Neuronal stem cell (in vitro differentiated cells): ENCODE results near the gene LOXL1.

Source experiments
- DNase-seq: peaks from one replicate; pipeline ENCODE4 v3.0.0-alpha.2; 2013; ENCODE audit warnings: low spot score
- H2AFZ ChIP-seq: one replicate; pipeline ENCODE4 v1.6.1; 2013; ENCODE audit warnings: mild to moderate bottlenecking, low read length, inconsistent platforms
- H2AK5ac ChIP-seq: 2 replicates; pipeline ENCODE4 v1.6.1; 2013; ENCODE audit warnings: low read depth, mild to moderate bottlenecking, inconsistent platforms, low read length, moderate library complexity, mixed read lengths
- H2BK120ac ChIP-seq: 2 replicates; pipeline ENCODE4 v1.6.1; 2013; ENCODE audit warnings: low read depth, mild to moderate bottlenecking, inconsistent platforms, low read length, moderate library complexity, mixed read lengths
- H2BK12ac ChIP-seq: one replicate; pipeline ENCODE4 v1.6.1; 2013; ENCODE audit warnings: low read length, inconsistent platforms
- H2BK15ac ChIP-seq: 2 replicates; pipeline ENCODE4 v1.6.1; 2013; ENCODE audit warnings: mild to moderate bottlenecking, low read length, inconsistent platforms, mixed read lengths
- H2BK5ac ChIP-seq: one replicate; pipeline ENCODE4 v1.6.1; 2013; ENCODE audit warnings: inconsistent platforms, mild to moderate bottlenecking, low read length, moderate library complexity
- H3K14ac ChIP-seq: one replicate; pipeline ENCODE4 v1.6.1; 2013; ENCODE audit warnings: low read length, inconsistent platforms
- H3K18ac ChIP-seq: 2 replicates; pipeline ENCODE4 v1.6.1; 2013; ENCODE audit warnings: low read length, inconsistent platforms
- H3K23ac ChIP-seq: 2 replicates; pipeline ENCODE4 v1.6.1; 2013; ENCODE audit warnings: low read depth, mild to moderate bottlenecking, mixed read lengths, low read length, inconsistent platforms; ENCODE audit not compliant: poor library complexity
- H3K27ac ChIP-seq: replicated peaks from 3 replicates; pipeline ENCODE4 v1.5.1; 2013; ENCODE audit warnings: low read length, inconsistent platforms
- H3K27me3 ChIP-seq, 3 experiments: 2 replicates each; pipeline ENCODE4 v1.6.1; 2013; ENCODE audit warnings: low read length in 3 of 3, mild to moderate bottlenecking in 2 of 3, inconsistent platforms in 1 of 3, low read depth in 1 of 3, mixed read lengths in 1 of 3, moderate library complexity in 1 of 3; ENCODE audit not compliant: control insufficient read depth in 3 of 3, insufficient read depth in 3 of 3
- H3K36me3 ChIP-seq, 2 donors: replicated peaks in 1 of 2; 2 replicates each; pipeline ENCODE4 v1.6.1; 2013; ENCODE audit warnings: low read length in 2 of 2; ENCODE audit not compliant: control insufficient read depth in 2 of 2, insufficient read depth in 2 of 2
- H3K4ac ChIP-seq: 2 replicates; pipeline ENCODE4 v1.6.1; 2013; ENCODE audit warnings: inconsistent platforms, mild to moderate bottlenecking, low read length, moderate library complexity
- H3K4me1 ChIP-seq, 2 donors: 1 replicate in 1 of 2; 2 replicates in 1 of 2; pipeline ENCODE4 v1.6.1; 2013; ENCODE audit warnings: low read length in 2 of 2, low read depth in 1 of 2; ENCODE audit not compliant: control insufficient read depth in 2 of 2, insufficient read depth in 1 of 2
- H3K4me2 ChIP-seq: one replicate; pipeline ENCODE4 v1.6.1; 2013; ENCODE audit warnings: mild to moderate bottlenecking, low read length, inconsistent platforms; ENCODE audit not compliant: insufficient read depth, poor library complexity, severe bottlenecking
- H3K4me3 ChIP-seq, 2 donors: 2 replicates each; pipeline ENCODE4 v1.5.1; 2013; ENCODE audit warnings: low read length in 2 of 2, mild to moderate bottlenecking in 2 of 2, inconsistent platforms in 1 of 2, moderate library complexity in 1 of 2
- H3K79me1 ChIP-seq: one replicate; pipeline ENCODE4 v1.6.1; 2013; ENCODE audit warnings: low read depth, mild to moderate bottlenecking, inconsistent platforms, low read length, moderate library complexity
- H3K9ac ChIP-seq: one replicate; pipeline ENCODE4 v1.6.1; 2013; ENCODE audit warnings: mild to moderate bottlenecking, low read depth, low read length, inconsistent platforms; ENCODE audit not compliant: poor library complexity
- H3K9me3 ChIP-seq, 2 donors: replicated peaks in 1 of 2; 2 replicates each; pipeline versions ENCODE3 to v1.6.1; 2013; ENCODE audit warnings: low read length in 2 of 2, mild to moderate bottlenecking in 2 of 2, inconsistent platforms in 1 of 2, low read depth in 1 of 2, mixed read lengths in 1 of 2, moderate library complexity in 1 of 2; ENCODE audit not compliant: control insufficient read depth in 2 of 2, insufficient read depth in 1 of 2
- H4K8ac ChIP-seq: one replicate; pipeline ENCODE4 v1.6.1; 2013; ENCODE audit warnings: low read depth, mild to moderate bottlenecking, inconsistent platforms, low read length, moderate library complexity
- H4K91ac ChIP-seq: one replicate; pipeline ENCODE4 v1.6.1; 2013; ENCODE audit warnings: low read length, low read depth, mild to moderate bottlenecking, inconsistent platforms; ENCODE audit not compliant: poor library complexity
- WGBS, 2 donors: extraction: QIAGEN DNeasy Blood & Tissue Kit; methylation state at CpG; one replicate each; pipeline ENCODE4 v1.1.7; 2013; ENCODE audit warnings: missing lambda C conversion rate in 2 of 2, mixed read lengths in 1 of 2; ENCODE audit not compliant: insufficient read length in 2 of 2, insufficient replicate concordance in 1 of 2; ENCODE audit errors: extremely low coverage in 2 of 2; 5-methylcytosine and 5-hydroxymethylcytosine counted together

The LOXL1 gene

DNA sequence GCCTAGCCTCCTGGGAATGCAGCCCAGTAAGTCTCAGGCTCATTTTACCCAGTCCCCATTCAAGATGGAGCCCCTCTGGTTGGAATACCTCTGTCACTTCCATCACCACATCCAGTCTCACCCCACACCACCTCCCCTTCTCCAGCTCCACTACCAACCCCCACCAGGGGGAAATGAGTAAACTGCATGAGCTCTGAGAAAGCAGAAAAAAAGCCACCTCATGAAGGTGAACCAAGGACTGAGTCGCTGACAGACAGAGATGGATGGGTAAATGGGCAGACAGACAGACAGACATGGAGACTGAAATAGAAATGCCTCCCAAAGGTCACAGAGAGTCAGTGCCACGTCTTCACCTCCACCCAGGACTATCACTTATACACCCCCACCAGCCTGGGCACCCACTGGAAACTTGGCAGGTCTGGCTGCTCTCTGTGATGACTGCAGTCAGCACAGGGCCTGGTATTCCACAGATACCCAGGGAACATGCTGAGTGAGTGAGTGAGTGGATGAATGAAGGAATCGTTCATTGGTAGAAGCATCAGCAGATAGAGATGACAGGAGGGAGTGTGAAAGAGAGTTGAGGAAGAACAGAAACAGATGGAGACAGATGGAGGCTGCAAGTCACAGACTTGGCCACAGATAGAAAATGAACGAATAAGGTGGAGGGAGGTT, 4.9 kb upstream of the LOXL1 start:
- no peak for DNase-seq
- H2BK12ac ChIP-seq, result no peak overlapping the region
- H2BK15ac ChIP-seq, result no peak overlapping the region
- H3K4me3 ChIP-seq, result no peak overlapping the region
- H3K4ac ChIP-seq, result peak overlapping the region; percentile 39
- H2AFZ ChIP-seq, result peak overlapping the region; percentile 94
- peaks cover 3 to 6% of the 10 kb centered on the region in 2 donors for H3K9me3 ChIP-seq
- peaks cover 35 to 37% of the 10 kb centered on the region in 2 donors for H3K4me1 ChIP-seq
- no peak overlapping the region for H3K18ac ChIP-seq
- no peaks in the 10 kb centered on the region for H3K36me3 ChIP-seq
- no peak overlapping the region for H2BK5ac ChIP-seq
- no peak overlapping the region for H3K14ac ChIP-seq
- no peak overlapping the region for H2AK5ac ChIP-seq
- H3K79me1 ChIP-seq, result peaks cover 3% of the 10 kb centered on the region
- H3K27me3 ChIP-seq, result peaks cover 0 to 12% (median 2%) of the 10 kb centered on the region in 3 experiments
- H3K23ac ChIP-seq, result peak overlapping the region; percentile 56
- peak overlapping the region; percentile 31 for H3K9ac ChIP-seq
- H4K8ac ChIP-seq, result no peak overlapping the region
- no peak overlapping the region for H3K27ac ChIP-seq
- H3K4me2 ChIP-seq, result no peak overlapping the region
- no peak overlapping the region for H4K91ac ChIP-seq
- WGBS, 2 donors, result no CpG with 5 or more reads among the region's 4 CpGs
- no peak overlapping the region for H2BK120ac ChIP-seq

DNA sequence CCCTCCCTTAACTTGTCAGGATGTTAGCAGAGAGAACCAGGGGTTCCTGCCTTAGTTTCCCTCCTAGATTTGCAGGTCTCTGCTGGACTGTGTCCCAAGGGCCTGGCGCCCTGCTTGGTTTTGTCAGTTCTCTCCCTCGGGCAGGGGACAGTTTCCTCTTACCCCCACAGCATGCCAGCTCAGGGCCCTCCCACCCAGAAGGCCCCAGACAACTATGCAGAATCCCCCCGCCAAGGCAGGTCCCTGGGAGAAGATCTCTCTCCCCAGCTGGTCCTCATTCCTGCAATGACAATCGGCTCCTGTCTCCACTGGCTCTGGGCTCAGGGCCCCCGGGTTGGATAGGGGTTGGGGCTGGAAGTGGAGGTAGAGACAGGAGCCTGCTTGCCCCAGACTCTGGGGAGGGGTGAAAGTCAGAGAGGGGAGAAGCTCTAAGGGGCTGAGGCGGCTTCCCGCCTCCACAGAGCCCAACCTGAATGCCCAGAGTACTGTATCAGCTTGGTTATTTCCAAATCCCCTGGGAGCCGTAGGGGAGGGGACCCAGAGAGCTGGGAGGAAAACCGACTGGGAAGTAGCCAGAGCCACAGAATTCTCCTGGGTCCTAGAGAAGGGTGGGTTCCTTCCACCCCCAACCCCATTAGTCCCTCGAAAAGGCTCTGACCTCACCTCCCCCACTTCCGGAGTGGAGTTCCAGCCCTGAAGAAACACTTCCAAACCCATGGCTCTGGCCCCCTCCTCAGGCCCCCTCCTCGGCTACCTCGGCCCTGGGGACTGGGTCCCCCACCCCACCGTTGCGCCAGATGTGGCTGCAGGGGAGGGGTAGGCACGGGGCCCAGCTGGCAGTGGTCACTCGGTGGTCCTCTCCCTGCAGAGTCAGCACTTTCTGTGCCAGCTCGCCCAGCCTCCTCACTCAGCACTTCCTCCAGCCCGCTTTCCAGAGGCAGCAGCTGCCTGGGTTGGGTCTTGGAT, 3.8 kb upstream of the LOXL1 start:
- H3K23ac ChIP-seq, result no peak overlapping the region
- peak overlapping the region in 1 of 2 donors; percentile 11 for H3K4me3 ChIP-seq
- peaks cover 36 to 37% of the 10 kb centered on the region in 2 donors for H3K4me1 ChIP-seq
- H3K27ac ChIP-seq, result no peak overlapping the region
- H2BK5ac ChIP-seq, result peak overlapping the region; percentile 87
- H3K9me3 ChIP-seq, result peaks cover 3 to 6% of the 10 kb centered on the region in 2 donors
- H4K8ac ChIP-seq, result no peak overlapping the region
- WGBS, 2 donors, result no CpG with 5 or more reads among the region's 19 CpGs
- peaks cover 3% of the 10 kb centered on the region for H3K79me1 ChIP-seq
- no peak overlapping the region for H3K9ac ChIP-seq
- peak overlapping the region; percentile 26 for H3K14ac ChIP-seq
- no peak overlapping the region for H2BK120ac ChIP-seq
- H3K18ac ChIP-seq, result peak overlapping the region; percentile 93
- H2BK12ac ChIP-seq, result peak overlapping the region; percentile 91
- H2AK5ac ChIP-seq, result peak overlapping the region; percentile 13
- H3K27me3 ChIP-seq, result peaks cover 0 to 12% (median 2%) of the 10 kb centered on the region in 3 experiments
- peak overlapping the region; percentile 30 for H2BK15ac ChIP-seq
- no peak for DNase-seq
- peak overlapping the region; percentile 2 for H3K4ac ChIP-seq
- no peak overlapping the region for H4K91ac ChIP-seq
- H3K4me2 ChIP-seq, result no peak overlapping the region
- peak overlapping the region; percentile 94 for H2AFZ ChIP-seq
- H3K36me3 ChIP-seq, result no peaks in the 10 kb centered on the region

DNA sequence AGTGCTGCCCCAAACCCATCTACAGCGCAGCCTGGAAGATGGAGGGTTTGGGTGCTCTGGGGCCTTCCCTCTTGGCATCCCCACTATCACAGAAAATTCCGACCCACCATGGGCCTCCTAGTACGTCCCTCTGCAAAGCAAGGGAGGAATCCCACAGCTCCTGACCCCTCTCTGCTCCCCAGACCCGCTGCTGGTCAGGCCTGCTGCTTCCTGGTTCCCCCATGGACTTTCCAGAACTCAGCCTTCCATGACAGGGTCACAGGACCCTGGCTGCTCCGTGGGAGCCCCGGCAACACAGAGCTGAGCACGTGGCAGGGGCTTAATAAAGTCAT, 3.1 kb upstream of the LOXL1 start:
- H2BK15ac ChIP-seq, result peak overlapping the region; percentile 30
- no CpG with 5 or more reads among the region's 7 CpGs for WGBS, 2 donors
- H3K27me3 ChIP-seq, result peaks cover 0 to 12% (median 2%) of the 10 kb centered on the region in 3 experiments
- H4K8ac ChIP-seq, result no peak overlapping the region
- no peak overlapping the region for H3K4me2 ChIP-seq
- H3K4me1 ChIP-seq, result peaks cover 39 to 40% of the 10 kb centered on the region in 2 donors
- no peak overlapping the region for H3K4me3 ChIP-seq
- no peak for DNase-seq
- peak overlapping the region; percentile 94 for H2AFZ ChIP-seq
- H3K4ac ChIP-seq, result no peak overlapping the region
- H4K91ac ChIP-seq, result no peak overlapping the region
- peak overlapping the region; percentile 13 for H2AK5ac ChIP-seq
- no peak overlapping the region for H2BK12ac ChIP-seq
- no peak overlapping the region for H3K27ac ChIP-seq
- H2BK5ac ChIP-seq, result peak overlapping the region; percentile 87
- peaks cover under 1 to 6% of the 10 kb centered on the region in 2 donors for H3K9me3 ChIP-seq
- H3K36me3 ChIP-seq, result no peaks in the 10 kb centered on the region
- H2BK120ac ChIP-seq, result no peak overlapping the region
- H3K23ac ChIP-seq, result no peak overlapping the region
- no peak overlapping the region for H3K9ac ChIP-seq
- H3K79me1 ChIP-seq, result peaks cover 5% of the 10 kb centered on the region
- H3K14ac ChIP-seq, result peak overlapping the region; percentile 26
- peak overlapping the region; percentile 93 for H3K18ac ChIP-seq
